HG02759 (cell line): ENCODE data around the gene ID4.

Experiments
- ATAC-seq: cut with Tn5 transposase; IDR thresholded peaks from one replicate; pipeline ENCODE4 v1.9.1; 2021; ENCODE audit warnings: mild to moderate bottlenecking, moderate library complexity; ENCODE audit not compliant: unreplicated experiment

The ID4 gene

GRCh38 chr6:19857139-19857538 is 20.0 kb downstream of the ID4 start:
- ATAC-seq: no peak

GRCh38 chr6:19857703-19858102 is 20.5 kb downstream of the ID4 start:
- ATAC-seq: no peak

- no peak for ATAC-seq
Observed at GRCh38 chr6:19860235-19860877, 23.2 kb downstream of the ID4 start.

- no peak for ATAC-seq
Observed at GRCh38 chr6:19864285-19864684, 27.1 kb downstream of the ID4 start.

- ATAC-seq: no peak
Observed at GRCh38 chr6:19865178-19865577, 28.0 kb downstream of the ID4 start.

GRCh38 chr6:19866173-19866984 is 29.2 kb downstream of the ID4 start:
- ATAC-seq: no peak

- ATAC-seq: no peak
Observed at GRCh38 chr6:19866985-19867627, 29.9 kb downstream of the ID4 start.

- ATAC-seq: no peak
Observed at GRCh38 chr6:19869464-19869863, 32.3 kb downstream of the ID4 start.

GRCh38 chr6:19870322-19870721 is 33.2 kb downstream of the ID4 start:
- no peak for ATAC-seq

- ATAC-seq: no peak
Observed at GRCh38 chr6:19873031-19873430, 35.9 kb downstream of the ID4 start.

- no peak for ATAC-seq
Observed at GRCh38 chr6:19876672-19877071, 39.5 kb downstream of the ID4 start.

- no peak for ATAC-seq
Observed at GRCh38 chr6:19879663-19880062, 42.5 kb downstream of the ID4 start.

- ATAC-seq: no peak
Observed at GRCh38 chr6:19880066-19880465, 42.9 kb downstream of the ID4 start.

GRCh38 chr6:19891451-19891850 is 54.3 kb downstream of the ID4 start:
- no peak for ATAC-seq
